ELF-1 (cell line): Measurements from ENCODE around the gene CACNG8.
A peak's percentile ranks its signal among the peaks of the same experiment; 100 is the strongest.
"Not testable (repeated sequence)": the region's sequence is repeated elsewhere in the genome, so short reads cannot be mapped to it uniquely, and the experiment has no call there.

Experiments used
- DNase-seq: peaks from one replicate; pipeline ENCODE4 v3.0.0-alpha.2; 2016; ENCODE audit warnings: low read depth, low spot score

Gene CACNG8

GRCh38 chr19:54035215-54036178 lies 72.8 kb downstream of the CACNG8 start:
- peak; percentile 60 for DNase-seq

GRCh38 chr19:54036542-54036941 lies 73.8 kb downstream of the CACNG8 start:
- not testable (repeated sequence) for DNase-seq
